Upper lobe of left lung (tissue), 6 donors: ENCODE data around the gene CRTAC1. TPM values are rescaled to one million over a fixed set of nuclear protein-coding genes. Genes with fewer than 3 reads are reported as not detected.

ENCODE experiments used
- ATAC-seq, 2 donors: fragments of 200-7000 bp; cut with Tn5 transposase; one replicate each; pipeline ENCODE4 v1.9.1; 2022; ENCODE audit warnings: mild to moderate bottlenecking in 2 of 2, moderate library complexity in 2 of 2; ENCODE audit not compliant: low FRiP score in 2 of 2
- DNase-seq, 2 donors: peaks; one replicate each; pipeline ENCODE4 v3.0.0-alpha.2; 2019 to 2020
- H3K27ac ChIP-seq, 4 donors: fragments of 200-600 bp; sonication (generic); one replicate each; pipeline ENCODE4 v1.5.1; 2016 to 2019
- H3K27me3 ChIP-seq, 4 donors: fragments of 200-600 bp; sonication (generic); one replicate each; pipeline ENCODE4 v1.5.1; 2017 to 2019
- H3K36me3 ChIP-seq, 4 donors: fragments of 200-600 bp; sonication (generic); one replicate each; pipeline ENCODE4 v1.5.1; 2016 to 2019
- H3K4me1 ChIP-seq, 4 donors: fragments of 200-600 bp; sonication (generic); one replicate each; pipeline ENCODE4 v1.5.1; 2018 to 2019
- H3K4me3 ChIP-seq, 4 donors: fragments of 200-600 bp; sonication (generic); one replicate each; pipeline ENCODE4 v1.5.1; 2017 to 2019; ENCODE audit warnings: mild to moderate bottlenecking in 2 of 4, moderate library complexity in 1 of 4
- H3K9me3 ChIP-seq, 4 donors: fragments of 200-600 bp; sonication (generic); one replicate each; pipeline ENCODE4 v1.5.1; 2018 to 2019
- EP300 ChIP-seq, 4 donors: sonication (generic); formaldehyde crosslinking; IDR thresholded peaks; one replicate each; pipeline ENCODE4 v1.5.1; 2017; ENCODE audit warnings: antibody characterized with exemption in 4 of 4, control low read depth in 2 of 4
- POLR2A ChIP-seq, 4 donors: fragments of 450-650 bp; IDR thresholded peaks; one replicate each; pipeline ENCODE4 v1.5.1; 2016 to 2017; ENCODE audit warnings: antibody characterized with exemption in 4 of 4, mild to moderate bottlenecking in 2 of 4
- POLR2AphosphoS5 ChIP-seq, 2 donors: sonication (generic); formaldehyde crosslinking; IDR thresholded peaks; one replicate each; pipeline ENCODE4 v1.5.1; 2017; ENCODE audit warnings: antibody characterized with exemption in 2 of 2
- WGBS, 2 donors: methylation state at CpG; one replicate each; pipeline ENCODE4 v1.1.5; 2017 to 2018; 5-methylcytosine and 5-hydroxymethylcytosine counted together
- total RNA-seq, 6 donors: library from RNA; depleted of rRNA in 4 of 6; stranded (reverse); fragments of >200 nt in 4 of 6; gene quantifications; one replicate each; pipeline versions ENCODE4 v1.1.0 to v1.2.1, GENCODE V29; 2016 to 2021
- TF ChIP-seq, protein P1 (sequence below), 6 experiments: fragments of 450-650 bp in 4 of 6; fragments of 200-600 bp in 2 of 6; sonication (generic) in 2 of 6; IDR thresholded peaks; one replicate each; pipeline ENCODE4 v1.5.1; 2016 to 2019; ENCODE audit warnings: antibody characterized with exemption in 6 of 6
- donor health status: DM: no; HTN: no; CAD: no; lungs with moderate emphysema.
- donor health status: DM: no; HTN: yes; CAD: no; lungs with severe emphysema.

The CRTAC1 gene
- total RNA-seq, 6 donors from 2014 or later: 40.6 to 123 (median 77.3) TPM

- no peak overlapping the region for H3K27ac ChIP-seq
- peaks cover 2 to 13% (median 6%) of the 10 kb centered on the region in 4 donors for H3K4me1 ChIP-seq
- DNase-seq (no peak), ATAC-seq (no peak)
- TF ChIP-seq POLR2AphosphoS5 (IDR thresholded peaks at IDR 0.05) (no peak), EP300 (IDR thresholded peaks at IDR 0.05) (no peak), POLR2A (IDR thresholded peaks at IDR 0.05) (no peak)
- TF ChIP-seq, protein P1, sequence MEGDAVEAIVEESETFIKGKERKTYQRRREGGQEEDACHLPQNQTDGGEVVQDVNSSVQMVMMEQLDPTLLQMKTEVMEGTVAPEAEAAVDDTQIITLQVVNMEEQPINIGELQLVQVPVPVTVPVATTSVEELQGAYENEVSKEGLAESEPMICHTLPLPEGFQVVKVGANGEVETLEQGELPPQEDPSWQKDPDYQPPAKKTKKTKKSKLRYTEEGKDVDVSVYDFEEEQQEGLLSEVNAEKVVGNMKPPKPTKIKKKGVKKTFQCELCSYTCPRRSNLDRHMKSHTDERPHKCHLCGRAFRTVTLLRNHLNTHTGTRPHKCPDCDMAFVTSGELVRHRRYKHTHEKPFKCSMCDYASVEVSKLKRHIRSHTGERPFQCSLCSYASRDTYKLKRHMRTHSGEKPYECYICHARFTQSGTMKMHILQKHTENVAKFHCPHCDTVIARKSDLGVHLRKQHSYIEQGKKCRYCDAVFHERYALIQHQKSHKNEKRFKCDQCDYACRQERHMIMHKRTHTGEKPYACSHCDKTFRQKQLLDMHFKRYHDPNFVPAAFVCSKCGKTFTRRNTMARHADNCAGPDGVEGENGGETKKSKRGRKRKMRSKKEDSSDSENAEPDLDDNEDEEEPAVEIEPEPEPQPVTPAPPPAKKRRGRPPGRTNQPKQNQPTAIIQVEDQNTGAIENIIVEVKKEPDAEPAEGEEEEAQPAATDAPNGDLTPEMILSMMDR (IDR thresholded peaks at IDR 0.05): no peak
- H3K4me3 ChIP-seq: no peak overlapping the region
- H3K9me3 ChIP-seq: no peaks in the 10 kb centered on the region
- no peaks in the 10 kb centered on the region for H3K27me3 ChIP-seq
- H3K36me3 ChIP-seq: no peaks in the 10 kb centered on the region
- WGBS, 2 donors: 92 to 95% methylated on average over 3 of the region's 3 CpGs
Measured at GRCh38 chr10:97838091-97838490, 192.3 kb downstream of the CRTAC1 start.

GRCh38 chr10:97836446-97836845, 194.0 kb downstream of the CRTAC1 start:
- no peak overlapping the region for H3K27ac ChIP-seq
- H3K9me3 ChIP-seq: no peaks in the 10 kb centered on the region
- no peaks in the 10 kb centered on the region for H3K27me3 ChIP-seq
- no peak for TF ChIP-seq EP300 (IDR thresholded peaks at IDR 0.05)
- TF ChIP-seq, protein P1 (IDR thresholded peaks at IDR 0.05): no peak
- TF ChIP-seq POLR2AphosphoS5 (IDR thresholded peaks at IDR 0.05): no peak
- TF ChIP-seq POLR2A (IDR thresholded peaks at IDR 0.05): no peak
- no peak overlapping the region for H3K4me3 ChIP-seq
- H3K36me3 ChIP-seq: no peaks in the 10 kb centered on the region
- peaks cover 2 to 13% (median 6%) of the 10 kb centered on the region in 4 donors for H3K4me1 ChIP-seq
- WGBS, 2 donors: 83 to 84% methylated on average over 2 of the region's 2 CpGs
- ATAC-seq (no peak), DNase-seq (no peak)

GRCh38 chr10:97831259-97831658, 199.2 kb downstream of the CRTAC1 start:
- Histone ChIP-seq H3K36me3 (no peaks in the 10 kb centered on the region), H3K4me3 (no peak overlapping the region), H3K27ac (no peak overlapping the region), H3K27me3 (no peaks in the 10 kb centered on the region), H3K4me1 (peaks cover 0 to 20% (median 12%) of the 10 kb centered on the region in 4 donors), H3K9me3 (no peaks in the 10 kb centered on the region)
- TF ChIP-seq, protein P1 (IDR thresholded peaks at IDR 0.05): no peak
- TF ChIP-seq EP300 (IDR thresholded peaks at IDR 0.05): no peak
- no peak for TF ChIP-seq POLR2AphosphoS5 (IDR thresholded peaks at IDR 0.05)
- no peak for TF ChIP-seq POLR2A (IDR thresholded peaks at IDR 0.05)
- DNase-seq (no peak), ATAC-seq (no peak)
- 65 to 86% methylated on average over 2 of the region's 2 CpGs for WGBS, 2 donors

- ATAC-seq (no peak), DNase-seq (peak in 1 of 2 donors; percentile 55)
- H3K27me3 ChIP-seq: no peaks in the 10 kb centered on the region
- no peak overlapping the region for H3K27ac ChIP-seq
- TF ChIP-seq, protein P1 (IDR thresholded peaks at IDR 0.05): no peak
- TF ChIP-seq POLR2AphosphoS5 (IDR thresholded peaks at IDR 0.05) (no peak), EP300 (IDR thresholded peaks at IDR 0.05) (no peak), POLR2A (IDR thresholded peaks at IDR 0.05) (no peak)
- WGBS, 2 donors: 2 to 35% methylated on average over 3 of the region's 3 CpGs
- H3K9me3 ChIP-seq: no peaks in the 10 kb centered on the region
- no peaks in the 10 kb centered on the region for H3K36me3 ChIP-seq
- H3K4me3 ChIP-seq: no peak overlapping the region
- peaks cover 0 to 20% (median 12%) of the 10 kb centered on the region in 4 donors for H3K4me1 ChIP-seq
Measured at GRCh38 chr10:97830064-97830463, 200.4 kb downstream of the CRTAC1 start.

GRCh38 chr10:97828721-97829120, 201.7 kb downstream of the CRTAC1 start:
- 50 to 69% methylated on average over 1 to 2 of the region's 2 CpGs for WGBS, 2 donors
- Histone ChIP-seq H3K27me3 (no peaks in the 10 kb centered on the region), H3K4me3 (no peak overlapping the region), H3K4me1 (peaks cover 0 to 20% (median 12%) of the 10 kb centered on the region in 4 donors), H3K36me3 (no peaks in the 10 kb centered on the region), H3K27ac (no peak overlapping the region), H3K9me3 (no peaks in the 10 kb centered on the region)
- TF ChIP-seq, protein P1 (IDR thresholded peaks at IDR 0.05): no peak
- TF ChIP-seq EP300 (IDR thresholded peaks at IDR 0.05) (no peak), POLR2A (IDR thresholded peaks at IDR 0.05) (no peak), POLR2AphosphoS5 (IDR thresholded peaks at IDR 0.05) (no peak)
- no peak for ATAC-seq
- DNase-seq: no peak
